ENCODE measurements around the gene CASP7.
"Not testable (repeated sequence)": the region's sequence is repeated elsewhere in the genome, so short reads cannot be mapped to it uniquely, and the experiment has no call there.

Gene CASP7

GRCh38 chr10:113751181-113751732 lies 71.5 kb downstream of the CASP7 start, which contains the start of gene PLEKHS1:
Gene PLEKHS1, plus strand, starts transcription at chr10:113751682. Its CDS starts 3,596 bp downstream, at chr10:113755278.
- H3K4me3 ChIP-seq (ENCODE audit: low read depth, low read length) = no peak within 1 kb of the TSS

DNA sequence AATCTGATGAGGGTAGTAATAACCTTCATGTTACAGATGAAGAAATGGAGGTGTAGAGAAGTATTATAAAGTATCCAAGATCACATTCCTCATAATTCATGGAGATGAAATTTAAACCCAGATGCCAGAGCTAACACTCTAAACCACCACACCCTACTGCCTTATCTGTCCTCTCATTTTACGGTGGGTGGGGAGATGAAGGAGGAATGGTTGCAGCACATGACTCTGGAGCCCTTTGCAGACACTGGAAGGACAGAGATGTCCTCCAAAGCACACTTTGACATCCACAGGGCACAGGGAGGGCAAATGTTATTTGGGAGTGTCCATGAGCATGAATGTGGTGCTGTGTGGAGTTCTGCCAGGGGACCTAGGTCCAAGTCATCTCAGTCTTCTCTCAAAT lies 72.8 kb downstream of the CASP7 start:
- H3K4me3 ChIP-seq (ENCODE audit: low read depth, low read length) = no peak overlapping the region

- H3K4me3 ChIP-seq (ENCODE audit: low read depth, low read length) = no peak overlapping the region
Observed at GRCh38 chr10:113753020-113753692, 73.4 kb downstream of the CASP7 start.

DNA sequence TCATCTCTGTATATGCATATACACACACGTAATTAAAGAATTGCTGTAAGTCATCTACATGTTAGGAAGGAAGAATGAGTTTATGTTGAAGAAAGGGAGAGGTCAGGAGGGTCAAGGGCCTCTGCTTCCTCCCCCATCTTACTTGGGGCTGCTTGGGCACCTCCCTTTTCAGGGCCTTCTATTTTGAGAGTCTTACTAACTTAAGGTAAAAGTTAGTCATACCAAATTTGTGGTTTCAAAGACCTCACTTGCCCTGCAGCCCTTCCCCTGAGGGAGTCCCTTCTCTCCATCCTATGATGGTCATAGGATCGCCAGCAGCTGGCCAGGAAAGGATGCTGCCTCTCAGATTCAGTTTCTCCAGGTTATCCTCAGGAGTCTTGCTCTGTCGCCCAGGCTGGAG lies 74.4 kb downstream of the CASP7 start:
- H3K4me3 ChIP-seq (ENCODE audit: low read depth, low read length) = no peak overlapping the region

- H3K4me3 ChIP-seq (ENCODE audit: low read depth, low read length) = no peak overlapping the region
Observed at GRCh38 chr10:113754768-113755167, 75.1 kb downstream of the CASP7 start.

- H3K4me3 ChIP-seq (ENCODE audit: low read depth, low read length) = no peak overlapping the region
Observed at GRCh38 chr10:113756940-113757543, 77.3 kb downstream of the CASP7 start.

DNA sequence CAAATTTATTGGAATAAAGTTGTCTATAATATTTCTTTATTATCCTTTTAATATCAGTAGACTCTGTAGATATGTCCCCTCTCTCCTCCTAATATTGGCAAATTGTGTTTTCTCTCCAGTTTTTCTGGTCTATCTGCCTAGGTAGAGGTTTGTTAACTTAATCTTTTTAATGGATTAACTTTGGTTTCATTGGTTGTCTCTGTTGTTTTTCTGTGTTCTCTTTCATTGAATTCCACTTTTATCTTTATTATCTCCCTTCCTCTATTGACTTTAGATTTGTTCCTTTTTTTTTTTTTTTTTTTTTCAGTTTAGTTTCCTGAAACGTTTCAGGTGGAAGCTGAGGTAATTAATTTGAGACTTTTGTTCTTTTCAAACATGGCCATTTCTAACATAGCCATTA lies 82.4 kb downstream of the CASP7 start:
- no peak overlapping the region for H3K4me3 ChIP-seq (ENCODE audit: low read depth, low read length)

DNA sequence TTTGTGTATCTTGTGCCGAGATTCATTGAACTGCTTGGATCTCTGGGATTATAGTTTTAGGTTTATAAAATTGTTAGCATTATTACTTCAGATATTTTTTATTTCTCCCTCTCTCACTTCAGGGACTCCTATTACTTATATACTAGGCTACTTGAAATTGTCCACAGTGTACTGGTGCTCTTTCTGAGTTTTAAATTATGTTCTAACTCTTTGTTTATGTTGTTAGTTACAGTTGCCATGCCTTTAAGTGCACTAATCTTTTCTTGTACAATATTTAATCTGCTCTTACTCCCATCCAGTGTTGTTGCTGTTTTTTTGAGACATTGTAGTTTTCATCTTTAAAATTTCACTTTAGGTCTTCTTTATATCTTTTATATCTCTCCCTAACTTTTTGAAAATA lies 84.9 kb downstream of the CASP7 start:
- no peak overlapping the region for H3K4me3 ChIP-seq (ENCODE audit: low read depth, low read length)

DNA sequence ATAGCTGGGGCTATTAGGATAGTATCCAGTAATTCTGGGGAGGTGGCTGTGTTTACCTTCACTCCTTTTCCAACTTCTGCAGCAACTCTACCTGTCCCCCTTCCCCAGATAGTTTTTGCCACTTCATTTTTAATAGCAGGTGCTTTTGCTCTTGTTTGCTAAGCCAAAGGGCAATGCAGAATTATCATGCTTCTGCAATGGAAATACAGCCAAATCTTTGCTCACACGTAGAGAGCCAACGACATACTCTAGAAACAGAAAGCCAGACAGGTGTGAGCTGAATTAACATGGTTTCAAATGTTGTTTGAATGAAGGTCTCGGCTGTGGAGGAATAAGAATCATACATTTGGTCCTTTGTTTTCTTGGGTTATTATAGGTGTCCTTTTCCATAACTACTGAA lies 86.2 kb downstream of the CASP7 start:
- no peak overlapping the region for H3K4me3 ChIP-seq (ENCODE audit: low read depth, low read length)

GRCh38 chr10:113767222-113767621 lies 87.5 kb downstream of the CASP7 start:
- no peak overlapping the region for H3K4me3 ChIP-seq (ENCODE audit: low read depth, low read length)

DNA sequence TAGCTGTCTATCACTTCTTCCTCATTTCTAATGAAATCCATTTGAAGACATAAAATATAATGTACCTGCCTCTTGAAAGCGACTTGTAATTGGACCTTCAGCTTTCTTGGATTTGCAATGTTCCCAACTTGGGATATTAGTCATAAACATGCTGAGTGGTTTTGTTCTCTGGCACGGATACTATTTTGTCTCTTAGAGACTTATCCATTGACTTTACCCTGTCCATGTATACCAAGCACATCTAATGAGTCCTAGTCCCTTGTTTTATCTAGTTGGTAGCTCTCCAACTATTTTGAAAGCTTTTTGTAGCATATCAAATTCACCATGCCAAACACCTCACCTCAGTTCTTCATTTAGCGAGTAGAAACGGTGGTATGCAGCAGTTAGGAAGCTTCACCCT lies 90.6 kb downstream of the CASP7 start:
- no peak overlapping the region for H3K4me3 ChIP-seq (ENCODE audit: low read depth, low read length)

GRCh38 chr10:113771131-113771530 lies 91.4 kb downstream of the CASP7 start:
- H3K4me3 ChIP-seq (ENCODE audit: low read depth, low read length) = not testable (repeated sequence)

GRCh38 chr10:113775686-113776294 lies 96.1 kb downstream of the CASP7 start:
- H3K4me3 ChIP-seq (ENCODE audit: low read depth, low read length) = no peak overlapping the region

DNA sequence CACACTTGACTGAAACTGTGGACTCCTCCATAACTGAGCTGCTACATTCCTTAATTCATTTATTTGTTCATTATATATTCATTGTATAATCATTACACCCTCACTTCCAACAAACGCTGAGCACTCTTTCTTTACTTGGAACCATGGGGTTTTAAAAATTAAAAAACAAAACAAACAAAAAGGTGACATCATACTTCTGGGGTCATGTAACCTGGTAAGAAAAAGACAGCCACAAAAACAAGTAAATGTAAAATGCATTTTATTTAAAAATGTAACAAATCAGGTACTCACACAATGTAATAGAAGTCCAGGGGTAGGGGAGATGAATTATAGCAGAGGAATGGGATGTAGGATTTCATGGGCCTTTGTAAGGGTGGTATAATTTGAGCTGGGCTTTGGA lies 96.8 kb downstream of the CASP7 start:
- H3K4me3 ChIP-seq (ENCODE audit: low read depth, low read length) = no peak overlapping the region

All from iPS-11a (cell line).